ENCODE results near the gene GRID1.

- TF ChIP-seq CTCF (IDR thresholded peaks at IDR 0.05) = no peak
- no peak for TF ChIP-seq POLR2A (IDR thresholded peaks at IDR 0.05)
Measured at GRCh38 chr10:86357676-86358075, 8.9 kb downstream of the GRID1 start.

Data from esophagus squamous epithelium (tissue), 4 donors.